Jurkat, Clone E6-1 (cell line): ENCODE results near the gene GABPA.
"Not testable (repeated sequence)": the region's sequence is repeated elsewhere in the genome, so short reads cannot be mapped to it uniquely, and the experiment has no call there.

Source experiments
- DNase-seq: peaks from one replicate; pipeline ENCODE4 v3.0.0-alpha.2; 2011; ENCODE audit warnings: low read depth, low spot score
- H3K4me3 ChIP-seq: 2 replicates; pipeline ENCODE4 v1.5.1; 2011; ENCODE audit warnings: mild to moderate bottlenecking, low read length, control low read depth, moderate library complexity

The GABPA gene

DNA sequence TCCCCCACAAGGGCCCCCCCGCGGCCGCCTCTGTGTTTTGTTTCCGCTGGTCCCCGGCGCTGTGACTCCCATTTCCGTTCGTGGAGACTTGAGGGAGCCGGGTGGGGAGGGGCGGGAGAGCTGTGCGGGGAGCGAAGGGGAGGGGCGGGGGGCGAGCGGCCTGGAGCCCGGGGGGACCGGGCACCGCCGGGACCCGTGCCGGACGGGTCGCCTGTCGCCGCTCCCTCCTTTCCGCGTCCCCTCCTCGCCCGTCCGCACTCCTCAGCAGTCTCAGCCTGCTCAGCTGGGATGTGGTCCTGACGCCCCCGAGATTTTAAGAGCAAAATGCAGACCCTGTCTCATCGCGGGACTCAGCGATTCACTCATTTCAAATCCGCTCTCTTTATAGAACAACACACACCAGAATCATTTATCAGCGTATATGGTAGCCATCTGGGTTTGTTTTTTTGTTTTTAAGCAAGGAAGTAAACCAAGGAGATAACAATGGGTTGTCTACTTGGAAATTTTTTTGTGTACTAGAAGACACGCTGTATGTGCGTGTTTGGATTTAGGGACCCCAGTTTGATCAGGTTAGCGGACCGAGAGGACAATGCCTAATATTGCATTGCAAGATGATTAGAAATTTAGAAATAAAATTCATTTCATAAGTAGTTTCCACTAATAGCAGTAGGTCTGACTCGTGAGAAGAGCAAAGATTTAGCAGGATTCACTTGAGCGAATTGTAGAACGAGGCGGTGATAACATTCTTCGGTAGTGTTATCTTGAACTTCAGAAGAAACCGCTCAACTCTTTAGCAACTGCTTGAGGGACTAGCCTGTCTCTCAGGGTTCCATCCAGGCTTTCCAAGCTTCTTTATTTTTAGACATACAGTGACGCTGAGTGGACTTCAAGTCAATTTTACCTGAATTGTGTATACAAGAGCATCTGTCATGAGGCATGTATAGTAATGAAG, 1.1 kb downstream of the GABPA start:
- DNase-seq, result peak; percentile 72
- H3K4me3 ChIP-seq, result peak overlapping the region; percentile 95

DNA sequence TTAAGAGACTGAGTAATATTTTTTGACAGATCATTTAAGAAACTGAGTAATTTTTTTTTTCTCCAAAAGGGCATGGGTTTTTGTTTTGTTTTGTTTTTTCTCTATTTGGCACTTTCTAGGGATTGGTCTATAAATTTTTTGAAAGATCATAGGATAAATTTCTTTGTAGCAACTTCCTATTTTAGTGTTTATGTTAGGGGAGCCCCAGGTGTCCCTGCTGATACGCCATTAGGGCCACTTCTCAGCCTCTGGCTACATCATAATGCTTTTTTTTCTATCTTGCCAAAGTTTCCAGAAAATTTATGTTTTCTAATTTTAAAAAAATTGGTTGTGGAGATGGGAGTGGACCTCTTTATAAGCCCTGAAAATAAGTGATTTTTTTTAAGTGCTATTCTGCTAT, 2.6 kb downstream of the GABPA start:
- H3K4me3 ChIP-seq, result no peak overlapping the region
- no peak for DNase-seq

DNA sequence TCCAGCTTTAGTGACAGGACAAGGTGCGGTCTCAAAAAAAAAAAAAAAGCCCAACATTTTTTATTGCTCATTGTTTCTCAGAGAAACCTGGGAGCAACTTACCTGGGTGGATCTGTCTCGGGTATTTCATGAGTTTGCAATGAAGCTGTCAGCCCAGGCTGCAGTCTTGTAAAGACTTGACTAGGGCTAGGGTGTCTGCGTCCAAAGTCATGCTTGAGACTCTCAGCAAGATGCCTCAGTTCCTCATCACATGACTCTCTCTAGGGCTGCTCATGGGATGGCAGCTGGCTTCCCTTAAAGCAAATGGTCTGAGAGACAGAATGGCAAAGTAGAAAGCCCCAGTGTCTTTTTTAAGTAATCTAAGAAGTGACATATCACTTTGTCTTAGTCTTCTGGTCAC, 8.1 kb downstream of the GABPA start:
- no peak for DNase-seq
- no peak overlapping the region for H3K4me3 ChIP-seq

DNA sequence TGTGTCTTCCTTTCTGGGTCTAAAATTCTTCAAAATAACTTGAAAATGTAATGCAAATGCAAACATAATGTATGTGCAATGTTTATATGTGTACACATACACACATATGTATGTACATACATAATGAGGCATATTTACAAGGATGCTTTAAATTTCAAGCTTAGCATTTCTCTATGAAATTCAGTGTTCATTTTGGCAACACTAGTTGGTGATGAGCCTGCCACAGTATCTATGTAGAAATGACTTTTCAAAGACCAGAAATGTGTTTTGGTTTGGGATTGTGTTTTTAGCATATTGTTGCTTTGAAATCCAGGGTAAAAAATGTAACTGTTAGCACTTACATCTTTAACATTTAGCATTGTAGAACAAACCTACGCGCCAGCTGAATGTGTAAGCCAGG, 10.1 kb downstream of the GABPA start:
- no peak for DNase-seq
- no peak overlapping the region for H3K4me3 ChIP-seq

DNA sequence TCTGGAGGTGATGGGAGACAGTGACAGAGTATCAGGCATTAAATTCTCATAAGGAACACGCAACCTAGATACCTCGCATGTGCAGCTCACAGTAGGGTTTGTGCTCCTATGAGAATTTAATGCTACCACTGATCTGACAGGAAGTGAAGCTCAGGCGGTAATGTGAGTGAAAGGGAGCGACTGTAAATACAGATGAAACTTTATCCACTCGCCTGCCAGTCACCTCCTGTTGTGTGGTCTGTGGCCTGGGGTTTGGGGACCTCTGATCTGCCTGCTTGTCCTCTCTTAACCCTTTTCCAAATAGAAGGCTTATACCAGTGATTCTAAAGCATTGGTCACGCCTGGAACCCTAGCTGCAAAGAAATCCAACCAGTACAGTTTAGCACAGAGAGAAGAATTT, 15.3 kb downstream of the GABPA start:
- H3K4me3 ChIP-seq, result no peak overlapping the region
- DNase-seq, result peak; percentile 45

DNA sequence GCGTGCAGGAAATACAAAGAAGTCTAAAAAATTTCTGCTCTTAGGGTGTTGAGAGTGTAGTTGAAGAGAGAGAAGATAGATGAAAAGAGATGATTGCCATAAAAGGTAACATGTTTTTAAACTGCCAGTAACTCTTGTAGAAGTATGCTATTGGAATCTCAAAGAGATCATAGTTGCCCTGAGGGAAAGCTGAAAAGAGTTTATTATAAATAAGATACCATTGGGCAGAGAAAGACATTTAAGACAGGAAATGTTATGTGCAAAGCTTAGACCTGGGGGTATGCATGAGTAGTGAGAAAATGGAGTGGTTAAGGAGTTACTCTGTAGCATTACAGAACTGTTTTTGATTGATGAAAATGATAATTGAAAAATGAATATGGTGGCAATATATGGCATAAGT, 17.6 kb downstream of the GABPA start:
- no peak overlapping the region for H3K4me3 ChIP-seq
- DNase-seq, result no peak

DNA sequence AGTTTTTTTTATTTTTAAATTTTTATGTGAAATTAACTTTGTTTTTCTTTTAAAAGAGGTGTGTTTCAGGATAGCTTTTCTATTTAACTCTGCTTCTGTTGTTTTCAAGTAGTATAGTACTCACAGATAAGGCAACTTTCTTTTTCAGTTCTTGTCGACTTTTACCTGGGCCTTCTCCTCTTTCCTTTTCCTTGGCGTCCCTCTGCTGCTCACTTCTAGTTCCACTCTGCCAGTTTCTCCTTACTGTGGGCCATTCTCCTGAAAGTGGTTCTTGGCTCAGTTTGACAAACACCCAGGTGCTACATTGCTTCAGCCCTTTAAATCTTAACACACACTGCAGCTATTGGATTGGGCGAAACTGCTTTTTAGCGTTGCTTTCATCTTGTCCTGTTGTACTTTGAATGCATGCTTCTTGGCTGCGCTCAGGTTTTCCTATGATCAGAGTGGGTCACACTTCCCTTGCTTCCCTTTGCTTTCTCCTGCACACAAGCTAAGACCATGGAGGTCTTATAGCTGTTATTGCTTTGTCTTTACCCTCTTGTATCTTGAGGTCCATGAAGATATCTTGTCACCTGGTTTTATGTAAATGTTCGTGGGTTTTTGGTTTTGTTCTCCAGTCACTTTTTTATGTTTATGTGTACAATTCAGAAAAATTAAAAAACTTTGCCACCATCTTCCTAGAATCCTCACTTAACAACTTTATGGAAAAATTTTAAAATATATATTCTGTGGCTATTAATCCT, 21.6 kb downstream of the GABPA start:
- H3K4me3 ChIP-seq, result no peak overlapping the region
- no peak for DNase-seq

DNA sequence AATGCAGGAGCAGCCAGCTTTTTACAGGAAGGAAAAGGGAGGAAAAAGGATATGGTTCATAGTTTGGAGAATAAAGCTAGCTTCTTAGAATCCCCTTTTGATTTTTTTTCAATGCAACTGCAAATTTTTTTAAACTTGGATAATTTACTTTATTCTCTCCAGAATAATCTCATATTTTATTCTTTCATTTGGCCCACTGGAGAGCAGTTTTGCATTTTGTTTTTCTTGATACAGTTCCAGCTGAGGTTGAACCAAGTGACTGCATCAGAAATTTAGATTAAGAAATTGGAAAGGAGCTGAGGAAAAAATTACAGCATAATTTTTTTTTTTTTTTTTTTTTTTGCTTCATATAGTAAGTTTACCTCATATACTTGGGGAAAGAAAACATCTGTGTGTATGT, 22.8 kb downstream of the GABPA start:
- no peak for DNase-seq
- H3K4me3 ChIP-seq, result no peak overlapping the region

DNA sequence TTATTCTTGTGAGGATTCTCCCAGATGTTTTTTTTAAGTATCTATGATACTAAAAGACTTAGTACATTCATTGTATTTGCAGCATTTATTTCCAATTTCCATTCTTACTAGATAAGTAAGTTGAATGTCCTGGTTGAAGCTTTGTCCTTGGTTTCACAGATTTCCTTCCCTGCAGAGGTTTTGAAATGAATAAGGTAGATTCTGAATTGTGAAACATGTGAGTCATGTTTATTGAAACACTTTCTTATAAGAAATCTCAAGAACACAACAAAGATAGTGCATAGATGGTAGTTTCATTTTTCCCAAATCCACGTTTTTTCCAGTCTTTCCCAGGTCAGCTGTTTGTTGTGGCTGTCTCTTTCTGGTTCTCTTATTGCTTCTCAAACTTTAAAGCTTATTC, 24.8 kb downstream of the GABPA start:
- no peak overlapping the region for H3K4me3 ChIP-seq
- DNase-seq, result no peak

DNA sequence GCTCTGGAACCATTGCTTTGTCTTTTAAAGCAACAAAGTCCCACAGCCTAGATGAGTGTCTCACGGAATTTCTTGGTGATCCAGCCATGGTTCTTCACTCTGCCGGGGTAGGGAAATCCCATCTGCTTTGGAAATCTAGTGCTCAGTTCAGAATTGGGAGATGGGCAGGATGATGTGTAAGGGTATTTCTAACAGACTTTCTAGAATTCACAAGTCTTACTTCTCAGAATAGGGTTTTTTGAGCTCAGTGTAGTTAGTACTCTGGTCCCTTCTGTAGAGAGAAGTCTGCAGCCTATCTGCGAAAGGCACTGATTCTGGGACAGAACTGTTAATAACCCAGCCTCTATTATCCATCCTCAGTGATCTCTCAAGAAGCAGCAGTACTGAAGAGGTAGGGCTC, 25.3 kb downstream of the GABPA start:
- no peak for DNase-seq
- H3K4me3 ChIP-seq, result no peak overlapping the region

DNA sequence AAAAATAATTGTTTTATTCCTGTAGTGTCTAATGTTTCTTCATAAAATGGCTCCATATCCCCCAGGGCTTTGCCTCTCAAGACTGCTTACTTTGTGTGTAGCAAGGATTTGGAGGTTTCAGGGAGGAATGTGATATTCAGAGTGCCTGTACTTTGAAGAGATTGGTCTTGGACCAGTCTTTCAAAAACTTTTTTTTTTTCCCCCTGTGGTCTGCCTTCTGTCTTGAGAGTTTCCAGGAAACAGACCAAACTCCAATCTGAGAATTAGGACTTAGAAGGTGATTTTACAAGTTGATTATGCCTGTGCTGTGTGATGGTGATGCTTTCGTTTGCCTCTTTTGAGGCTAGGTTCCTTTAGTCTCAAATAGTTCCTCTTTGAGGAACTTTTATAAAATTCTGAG, 25.9 kb downstream of the GABPA start:
- DNase-seq, result no peak
- no peak overlapping the region for H3K4me3 ChIP-seq

DNA sequence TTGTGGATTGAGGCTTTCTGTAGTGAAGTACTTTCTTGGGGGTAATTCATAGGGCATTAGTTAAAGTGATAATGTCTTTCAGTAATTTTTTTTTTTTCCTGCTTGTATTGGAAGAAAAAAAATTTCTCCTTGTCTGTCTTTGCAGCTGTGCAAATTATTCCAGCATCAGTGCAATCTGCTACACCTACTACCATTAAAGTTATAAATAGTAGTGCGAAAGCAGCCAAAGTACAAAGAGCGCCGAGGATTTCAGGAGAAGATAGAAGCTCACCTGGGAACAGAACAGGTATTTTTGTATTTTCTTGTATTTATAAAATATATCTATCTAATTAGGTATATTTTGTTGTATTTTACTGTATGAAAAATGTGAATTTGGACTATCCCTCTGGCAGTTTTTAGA, 29.3 kb downstream of the GABPA start:
- DNase-seq, result no peak
- no peak overlapping the region for H3K4me3 ChIP-seq

DNA sequence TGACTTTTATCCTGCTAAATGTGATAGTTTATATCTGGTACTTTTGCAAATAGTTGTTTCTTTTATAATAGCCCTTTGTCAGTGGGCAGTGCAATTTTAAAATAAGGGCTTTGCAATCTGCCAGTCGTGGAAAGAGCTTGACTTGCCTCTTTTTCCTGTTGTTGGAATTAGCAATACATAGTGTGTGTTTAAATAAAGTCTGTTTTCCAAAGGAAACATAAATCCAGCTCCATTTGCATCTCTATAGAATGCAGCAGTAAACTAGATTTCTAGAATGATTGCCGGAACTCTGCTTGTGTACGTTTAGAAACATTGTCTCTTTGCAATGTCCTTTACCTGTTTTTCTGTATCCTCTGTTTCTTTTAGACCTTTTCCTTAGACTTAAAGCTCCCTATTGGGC, 33.1 kb downstream of the GABPA start:
- DNase-seq, result no peak
- no peak overlapping the region for H3K4me3 ChIP-seq

DNA sequence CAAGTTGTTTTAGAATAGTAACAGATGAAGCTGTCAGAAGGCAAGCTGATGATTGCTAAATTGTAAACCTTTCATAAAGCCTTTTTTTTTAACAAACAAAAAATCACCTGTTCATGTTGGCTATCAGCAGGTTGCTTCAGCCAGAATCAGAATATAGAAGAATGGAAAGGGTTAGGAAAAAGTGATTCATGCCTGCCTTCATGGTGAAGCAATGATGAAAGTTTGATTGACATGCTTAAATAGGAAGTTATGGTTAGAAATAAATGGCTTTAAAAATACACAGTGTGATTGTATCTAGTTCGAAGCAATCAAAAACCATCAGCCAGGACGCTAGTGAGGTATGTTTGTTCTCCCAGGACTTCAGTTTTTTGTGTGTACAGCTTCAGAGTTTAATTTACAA, 37.9 kb downstream of the GABPA start:
- no peak overlapping the region for H3K4me3 ChIP-seq
- DNase-seq, result no peak

DNA sequence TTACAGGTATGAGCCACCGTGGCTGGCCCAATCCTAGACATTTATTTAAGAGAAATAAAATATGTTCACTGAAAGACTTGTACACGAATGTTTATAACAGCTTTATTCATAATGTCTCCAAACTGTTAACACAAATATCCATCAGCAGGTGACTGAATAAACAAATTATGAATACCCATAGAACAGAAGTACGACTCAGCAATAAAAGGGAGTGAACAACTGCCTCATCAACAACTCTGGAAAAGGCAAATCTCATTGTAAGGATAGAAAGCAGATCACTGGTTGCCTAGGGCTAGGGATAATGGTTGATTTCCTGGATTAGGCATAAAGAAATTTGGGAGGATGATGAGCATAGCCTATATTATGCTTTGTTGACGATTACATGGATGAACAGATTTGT, 41.7 kb downstream of the GABPA start:
- no peak for DNase-seq
- H3K4me3 ChIP-seq, result no peak overlapping the region

DNA sequence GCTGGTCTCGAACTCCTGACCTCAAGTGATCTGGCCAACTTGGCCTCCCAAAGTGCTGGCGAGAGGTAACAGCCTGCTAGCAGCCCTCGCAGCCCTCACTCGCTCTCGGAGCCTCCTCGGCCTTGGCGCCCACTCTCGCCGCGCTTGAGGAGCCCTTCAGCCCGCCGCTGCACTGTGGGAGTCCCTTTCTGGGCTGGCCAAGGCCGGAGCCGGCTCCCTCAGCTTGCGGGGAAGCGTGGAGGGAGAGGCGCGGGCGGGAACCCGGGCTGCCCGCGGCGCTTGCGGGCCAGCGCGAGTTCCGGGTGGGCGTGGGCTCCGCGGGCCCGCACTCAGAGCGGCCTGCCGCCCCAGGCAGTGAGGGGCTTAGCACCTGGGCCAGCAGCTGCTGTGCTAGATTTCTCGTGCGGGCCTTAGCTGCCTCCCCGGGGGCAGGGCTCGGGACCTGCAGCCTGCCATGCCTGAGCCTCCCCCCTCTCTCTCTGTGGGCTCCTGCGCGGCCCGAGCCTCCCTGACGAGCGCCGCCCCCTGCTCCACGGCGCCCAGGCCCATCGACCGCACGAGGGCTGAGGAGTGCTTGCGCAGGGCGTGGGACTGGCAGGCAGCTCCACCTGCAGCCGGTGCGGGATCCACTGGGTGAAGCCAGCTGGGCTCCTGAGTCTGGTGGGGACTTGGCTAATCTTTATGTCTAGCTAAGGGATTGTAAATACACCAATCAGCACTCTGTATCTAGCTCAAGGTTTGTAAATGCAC, 43.5 kb downstream of the GABPA start:
- not testable (repeated sequence) for DNase-seq, H3K4me3 ChIP-seq

DNA sequence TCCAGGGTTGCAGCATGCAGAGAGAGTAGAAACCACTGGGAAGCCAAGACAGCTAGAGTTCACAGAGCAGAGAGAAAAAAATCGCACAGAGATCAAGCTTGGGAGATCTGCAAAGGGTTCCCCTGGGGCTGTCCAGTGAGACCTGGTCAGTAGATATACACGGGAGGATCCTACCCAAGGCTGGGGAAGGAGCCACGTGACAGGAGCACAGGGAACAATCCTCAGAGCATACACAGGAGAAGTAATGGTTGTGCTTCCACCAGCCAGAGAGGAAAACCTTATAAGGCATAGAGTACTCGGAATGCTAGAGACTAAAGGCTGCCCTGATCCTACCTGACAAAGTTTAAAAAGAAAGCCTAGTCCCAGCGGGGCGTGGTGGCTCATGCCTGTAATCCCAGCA, 53.9 kb downstream of the GABPA start:
- DNase-seq, result no peak
- no peak overlapping the region for H3K4me3 ChIP-seq

DNA sequence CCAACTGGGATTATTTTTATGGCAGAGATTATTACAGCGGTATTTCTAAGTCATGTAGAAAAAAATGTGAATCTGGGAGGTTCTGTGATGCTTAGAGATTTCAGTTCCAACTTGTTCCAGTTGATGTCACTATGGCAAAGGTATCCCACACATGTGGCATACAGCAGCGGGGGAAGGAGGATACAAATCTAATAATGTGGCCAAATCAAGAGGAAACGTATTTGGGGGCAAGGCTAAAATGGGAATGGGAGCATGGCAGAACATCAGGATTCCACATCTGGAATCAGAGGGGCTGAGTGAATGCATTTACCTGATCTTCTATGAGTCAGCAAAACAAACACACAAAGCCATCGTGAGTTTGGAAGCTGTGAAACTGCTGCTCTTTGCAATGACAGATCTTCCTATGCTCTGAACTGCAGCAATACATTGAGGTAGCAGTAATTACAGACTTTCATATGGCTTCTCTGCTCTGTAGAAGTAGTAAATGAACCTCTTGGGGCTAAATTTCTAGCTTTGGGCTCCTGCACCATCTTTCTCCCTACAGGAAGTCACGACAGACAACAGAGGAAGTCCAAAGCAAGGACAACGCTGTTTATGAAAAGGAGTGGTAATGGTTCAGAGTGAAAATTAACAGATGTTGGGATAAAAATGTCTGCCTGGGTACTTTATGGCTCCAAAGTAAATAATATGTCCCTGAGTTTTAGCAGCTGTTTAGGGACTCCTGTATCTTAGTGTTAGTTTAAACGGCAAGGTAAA, 55.5 kb downstream of the GABPA start:
- peak overlapping the region; percentile 37 for H3K4me3 ChIP-seq

DNA sequence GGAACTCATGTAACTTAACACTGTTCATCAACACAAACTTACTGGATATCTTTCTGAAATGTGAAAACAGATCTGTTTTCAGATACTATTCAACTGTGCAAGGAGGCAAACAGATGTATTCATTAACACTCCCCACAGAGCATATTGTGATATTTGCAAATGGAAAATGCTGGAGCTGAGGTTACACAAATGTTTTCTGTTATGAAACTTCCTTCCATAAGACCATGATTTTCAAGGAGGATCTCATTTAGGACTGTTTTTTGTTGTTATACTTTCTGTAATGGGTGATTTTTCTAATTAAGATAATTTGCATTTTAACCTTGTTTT, 56.1 kb downstream of the GABPA start:
- DNase-seq, result no peak
- H3K4me3 ChIP-seq, result no peak overlapping the region

More for the DNA sequence above, 55.5 kb downstream of the GABPA start:
- peak; percentile 58 for DNase-seq
